ENCODE data around the gene PPP2R3C.
"Not testable (repeated sequence)": the region's sequence is repeated elsewhere in the genome, so short reads cannot be mapped to it uniquely, and the experiment has no call there.

Gene PPP2R3C

DNA sequence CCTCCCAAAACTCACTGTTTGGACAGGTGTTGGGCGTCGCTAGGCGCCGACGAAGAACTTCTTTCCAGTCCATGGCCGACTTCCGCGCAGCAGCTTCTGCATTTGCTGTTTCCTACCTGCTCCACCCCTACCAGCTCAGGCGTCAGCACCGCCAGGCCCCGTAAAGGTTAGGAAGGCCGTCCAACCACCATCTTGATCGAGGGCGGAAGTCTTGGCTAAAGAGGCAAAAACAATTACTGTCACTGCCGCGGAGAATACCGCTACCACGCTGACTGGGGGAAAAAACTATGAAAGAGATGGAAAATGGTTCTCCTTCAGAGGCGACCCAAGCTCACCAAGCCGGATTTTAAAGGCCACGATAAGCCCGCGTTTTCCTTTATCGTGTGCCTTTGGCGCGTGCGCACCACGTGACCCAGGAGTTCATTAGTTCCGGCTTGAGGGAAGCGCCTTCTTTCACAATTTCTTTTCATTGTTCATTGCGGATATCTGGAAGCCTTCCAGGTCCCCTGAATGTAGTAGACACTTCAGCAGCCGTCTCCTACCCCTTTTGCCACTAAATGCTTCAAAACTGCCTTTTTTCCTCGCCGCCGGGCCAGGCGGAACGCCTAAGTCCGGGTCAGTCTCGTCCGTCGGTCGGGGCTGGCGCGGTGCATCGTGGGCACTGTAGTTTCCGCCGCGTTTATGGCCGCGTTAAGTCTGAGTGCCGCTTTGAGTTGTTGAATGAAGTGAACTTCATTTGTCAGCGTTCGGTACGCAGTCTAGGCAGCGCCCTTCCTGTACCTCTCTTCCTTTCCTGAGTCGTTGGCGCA lies at the start of gene PPP2R3C, which contains the start of gene PRORP:
Gene PPP2R3C (minus strand): TSS at position 104 of the 809 bp plus-strand sequence. CDS start 31 bp downstream, at position 73.
Gene PRORP (plus strand): TSS at position 666 of the 809 bp plus-strand sequence. CDS start 694 bp downstream, outside the sequence.
- DNase-seq: peak; percentile 92

GRCh38 chr14:35167496-35167895 lies 45.7 kb upstream of the PPP2R3C start:
- DNase-seq: no peak

DNA sequence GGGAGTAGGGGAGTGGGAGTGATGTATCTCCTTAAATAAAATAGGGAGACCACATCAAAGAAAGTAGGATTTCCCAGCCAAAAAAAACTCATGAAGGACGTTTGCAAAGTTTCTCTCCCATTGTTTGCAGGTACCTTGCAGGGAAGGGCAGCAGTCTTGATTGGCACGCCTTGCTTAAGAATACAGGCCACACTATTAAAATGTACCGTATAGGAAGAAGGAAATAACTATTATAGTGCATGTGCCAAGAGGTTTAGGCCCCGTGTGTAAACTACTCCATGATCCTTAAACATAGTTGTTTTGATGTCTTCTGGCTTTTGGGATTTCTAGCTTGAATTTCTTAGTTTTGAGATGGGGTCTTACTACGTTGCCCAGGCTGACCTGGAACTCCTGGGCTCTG lies 43.1 kb upstream of the PPP2R3C start:
- DNase-seq: no peak

- no peak for DNase-seq
Measured at GRCh38 chr14:35163384-35163783, 41.6 kb upstream of the PPP2R3C start.

DNA sequence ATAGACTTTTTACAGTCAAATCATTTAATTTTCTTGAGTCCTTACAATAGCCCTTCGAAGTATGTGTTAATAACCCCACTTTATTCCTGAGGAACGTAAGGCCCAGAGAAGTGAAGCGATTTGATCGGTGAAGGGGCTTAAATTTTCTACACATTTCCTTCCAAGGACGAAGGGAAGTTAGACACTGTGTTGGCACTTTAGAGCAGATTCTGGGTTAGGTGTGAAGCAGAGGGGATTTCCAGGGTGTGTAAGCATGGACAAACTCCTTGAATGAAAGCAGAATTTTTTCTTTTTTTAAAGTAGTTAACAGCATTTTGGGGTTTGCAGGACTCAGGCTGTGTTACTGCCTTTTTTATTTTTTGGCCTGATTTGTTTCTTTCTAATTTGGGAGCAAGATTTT lies 39.4 kb upstream of the PPP2R3C start:
- no peak for DNase-seq

GRCh38 chr14:35159742-35160409 lies 38.1 kb upstream of the PPP2R3C start:
- DNase-seq: no peak

DNA sequence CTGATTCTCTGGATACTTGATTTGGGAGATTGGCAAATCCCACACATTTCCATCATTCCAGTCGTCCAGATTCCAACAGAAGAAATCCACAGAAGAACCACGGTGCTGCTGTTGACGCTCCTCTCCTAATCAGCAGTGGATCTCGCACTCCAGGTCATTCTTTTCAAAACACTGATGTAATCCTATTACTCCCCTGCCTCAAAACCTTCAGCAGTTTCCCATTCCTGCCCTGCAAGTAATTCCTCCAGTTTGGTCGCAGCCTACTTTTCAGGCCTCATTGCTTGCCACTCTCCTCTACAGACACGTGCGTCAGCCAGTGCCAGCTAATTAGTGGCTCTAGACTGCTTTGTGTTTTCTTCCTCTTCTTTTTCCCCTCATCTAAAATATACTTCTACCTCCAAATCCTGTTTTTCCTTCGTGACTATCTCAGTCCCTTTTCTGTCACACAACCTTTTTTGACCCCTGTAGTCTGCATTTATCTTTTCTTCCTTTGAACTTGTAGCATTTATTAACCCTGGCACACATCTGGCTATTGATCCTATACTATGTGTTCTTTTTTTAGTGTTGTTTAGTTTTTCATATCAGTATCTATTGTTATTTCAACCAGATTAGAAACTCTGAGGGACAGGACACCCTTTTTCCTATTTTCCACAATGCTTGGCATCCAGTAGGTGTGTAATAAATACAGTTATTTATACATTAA lies 37.3 kb upstream of the PPP2R3C start:
- DNase-seq: no peak

DNA sequence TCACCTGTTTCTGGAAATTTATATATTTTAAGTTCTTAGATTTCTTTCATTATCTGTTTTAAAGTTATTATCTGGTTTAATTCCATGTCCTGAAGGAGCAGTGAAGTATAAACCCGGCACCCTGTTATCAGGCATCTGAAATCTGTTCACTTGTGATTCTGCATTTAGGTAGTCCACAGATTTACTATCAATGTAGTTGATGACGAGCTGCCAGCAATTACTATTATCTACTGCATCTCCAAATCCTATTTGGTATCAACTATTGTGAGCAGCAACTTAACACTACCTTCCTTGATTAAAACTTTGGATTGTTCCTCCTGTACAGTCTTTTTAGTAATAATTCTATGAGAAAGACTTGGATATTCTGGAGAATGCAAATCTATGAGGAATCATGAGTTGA lies 36.7 kb upstream of the PPP2R3C start:
- no peak for DNase-seq

GRCh38 chr14:35155962-35156361 lies 34.2 kb upstream of the PPP2R3C start:
- DNase-seq: no peak

GRCh38 chr14:35154016-35154415 lies 32.2 kb upstream of the PPP2R3C start:
- DNase-seq: no peak

DNA sequence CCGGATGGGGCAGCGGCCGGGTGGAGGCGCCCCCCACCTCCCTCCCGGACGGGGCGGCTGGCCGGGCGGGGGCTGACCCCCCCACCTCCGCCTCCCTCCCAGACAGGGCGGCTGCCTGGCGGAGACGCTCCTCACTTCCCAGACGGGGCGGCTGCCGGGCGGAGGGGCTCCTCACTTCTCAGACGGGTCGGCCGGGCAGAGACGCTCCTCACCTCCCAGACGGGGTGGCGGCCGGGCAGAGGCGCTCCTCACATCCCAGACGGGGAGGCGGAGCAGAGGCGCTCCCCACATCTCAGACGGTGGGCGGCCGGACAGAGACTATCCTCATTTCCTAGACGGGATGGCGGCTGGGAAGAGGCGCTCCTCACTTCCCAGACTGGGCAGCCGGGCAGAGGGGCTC lies 30.7 kb upstream of the PPP2R3C start:
- not testable (repeated sequence) for DNase-seq

- no peak for DNase-seq
Measured at GRCh38 chr14:35149239-35149638, 27.4 kb upstream of the PPP2R3C start.

GRCh38 chr14:35147711-35148110 lies 25.9 kb upstream of the PPP2R3C start:
- DNase-seq: no peak

- no peak for DNase-seq
Measured at GRCh38 chr14:35147186-35147585, 25.4 kb upstream of the PPP2R3C start.

GRCh38 chr14:35146711-35147149 lies 24.9 kb upstream of the PPP2R3C start:
- no peak for DNase-seq

DNA sequence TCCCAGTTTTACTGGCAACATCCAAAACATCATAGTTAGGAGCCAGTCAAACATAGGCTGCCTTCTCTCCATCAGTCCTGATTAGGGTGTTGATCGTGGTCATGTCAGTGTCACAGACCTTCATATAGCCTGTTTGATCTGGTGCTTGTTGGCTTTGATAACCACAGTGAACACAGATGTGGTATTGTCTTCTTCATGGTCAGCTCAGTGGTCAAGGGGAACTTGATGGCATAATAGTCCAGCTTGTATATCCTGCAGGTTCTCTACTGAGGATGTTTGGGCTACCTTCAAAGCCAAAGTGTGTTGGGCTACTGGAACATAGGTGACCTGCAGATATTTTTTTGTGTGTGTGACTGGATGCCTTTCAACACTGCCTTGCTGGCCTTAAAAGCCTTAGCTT lies 22.2 kb upstream of the PPP2R3C start:
- no peak for DNase-seq

DNA sequence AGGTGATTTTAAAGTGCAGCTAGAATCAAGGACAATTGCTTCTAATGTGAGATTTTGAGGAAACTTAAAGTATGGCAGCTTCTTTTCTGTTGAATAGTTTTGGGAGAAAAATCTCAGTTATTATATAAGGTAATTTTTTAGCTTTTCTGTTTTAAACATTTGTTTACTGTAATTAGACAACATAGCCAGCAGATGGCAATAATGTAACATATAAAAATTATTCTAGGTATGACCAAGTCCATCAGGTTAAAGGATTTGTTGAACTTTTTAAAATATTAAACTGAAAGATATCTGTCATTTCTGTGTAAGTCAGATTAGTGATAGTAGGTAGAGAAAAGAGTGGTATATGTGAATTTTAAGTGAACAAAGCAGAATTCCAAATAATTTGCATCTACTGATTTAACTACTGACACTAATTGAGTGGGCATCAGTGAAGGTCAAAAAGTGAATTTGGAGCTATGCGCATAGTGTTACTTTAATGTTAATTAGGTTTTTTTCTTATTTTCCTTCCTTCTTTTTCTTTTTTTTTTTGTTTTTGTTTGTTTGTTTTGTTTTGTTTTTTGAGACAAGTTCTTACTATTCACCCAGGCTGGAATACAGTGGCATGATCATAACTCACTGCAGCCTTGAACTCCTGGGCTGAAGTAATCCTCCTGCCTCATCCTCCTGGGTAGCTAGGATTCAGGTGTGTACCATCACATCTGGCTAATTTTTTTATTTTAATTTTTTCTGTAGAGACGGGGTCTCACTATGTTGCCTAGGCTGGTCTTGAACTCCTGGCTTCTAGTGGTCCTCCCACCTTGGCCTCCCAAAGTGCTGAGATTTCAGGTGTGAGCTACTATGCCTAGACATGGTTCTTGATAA lies 19.2 kb upstream of the PPP2R3C start:
- DNase-seq: peak; percentile 30

GRCh38 chr14:35138585-35138984 lies 16.8 kb upstream of the PPP2R3C start:
- DNase-seq: peak; percentile 20

- no peak for DNase-seq
Measured at GRCh38 chr14:35134329-35135123, 12.7 kb upstream of the PPP2R3C start.

DNA sequence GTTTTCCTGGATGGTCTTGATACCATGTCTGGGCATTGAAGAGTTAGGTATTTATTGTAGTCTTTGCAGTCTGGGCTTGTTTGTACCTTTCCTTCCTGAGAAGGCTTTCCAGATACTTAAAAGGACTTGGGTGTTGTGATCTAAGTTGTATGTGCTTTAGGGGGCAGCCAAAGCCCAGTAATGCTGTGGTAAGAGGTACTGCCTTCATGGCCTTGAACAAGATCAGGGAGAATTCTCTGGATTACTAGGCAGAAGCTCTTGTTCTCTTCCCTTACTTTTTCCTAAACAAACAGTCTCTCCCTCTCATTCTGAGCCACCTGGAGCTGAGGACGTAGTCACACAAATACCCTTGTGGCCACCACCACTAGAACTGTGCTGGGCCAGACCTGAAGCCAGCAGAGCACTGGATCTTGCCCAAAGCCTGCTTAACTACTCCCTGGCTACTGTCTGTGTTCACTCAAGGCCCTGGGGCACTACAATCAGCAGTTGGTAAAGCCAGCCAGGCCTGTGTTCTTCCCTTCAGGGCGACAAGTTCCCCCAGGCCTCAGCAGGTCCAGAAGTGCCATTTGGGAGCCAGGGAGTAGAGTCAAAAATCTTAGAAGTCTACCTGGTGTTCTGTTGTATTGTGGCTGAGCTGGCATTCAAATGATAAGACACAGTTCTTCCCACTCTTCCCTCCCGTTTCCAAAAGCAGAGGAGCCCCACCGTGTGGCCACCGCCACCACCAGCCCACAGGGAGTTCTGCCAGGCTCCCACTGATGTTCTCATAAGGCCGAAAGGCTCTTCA lies 11.9 kb upstream of the PPP2R3C start:
- no peak for DNase-seq

DNA sequence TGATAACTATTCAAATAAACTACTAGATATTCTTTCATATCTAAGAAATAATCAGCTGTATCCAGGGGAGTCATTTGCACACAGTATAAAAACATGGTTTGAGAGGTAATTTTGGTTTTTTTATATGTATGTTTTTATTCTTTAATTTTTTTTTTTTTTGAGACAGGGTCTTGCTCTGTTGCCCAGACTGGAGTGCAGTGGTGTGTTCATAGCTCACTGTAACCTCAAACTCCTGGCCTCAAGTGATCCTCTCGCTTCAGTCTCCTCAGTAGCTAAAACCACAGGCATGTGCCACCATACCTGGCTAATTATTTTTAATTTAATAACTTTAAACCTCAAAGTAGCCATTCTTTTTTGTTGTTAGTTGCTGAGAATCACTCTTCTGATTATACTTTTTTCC lies 2.3 kb upstream of the PPP2R3C start:
- DNase-seq: no peak
